GM20000 (cell line): ENCODE measurements around the gene BMP8B.
"Not testable (repeated sequence)": the region's sequence is repeated elsewhere in the genome, so short reads cannot be mapped to it uniquely, and the experiment has no call there.

Source experiments
- DNase-seq: peaks from one replicate; pipeline ENCODE4 v3.0.0; 2012; ENCODE audit warnings: low spot score
- TF ChIP-seq, protein P1 (sequence below): IDR thresholded peaks from 2 replicates; pipeline ENCODE4 v1.5.1; 2012; ENCODE audit warnings: mild to moderate bottlenecking, control low read depth; ENCODE audit errors: extremely low read depth, missing control alignments

Gene BMP8B

DNA sequence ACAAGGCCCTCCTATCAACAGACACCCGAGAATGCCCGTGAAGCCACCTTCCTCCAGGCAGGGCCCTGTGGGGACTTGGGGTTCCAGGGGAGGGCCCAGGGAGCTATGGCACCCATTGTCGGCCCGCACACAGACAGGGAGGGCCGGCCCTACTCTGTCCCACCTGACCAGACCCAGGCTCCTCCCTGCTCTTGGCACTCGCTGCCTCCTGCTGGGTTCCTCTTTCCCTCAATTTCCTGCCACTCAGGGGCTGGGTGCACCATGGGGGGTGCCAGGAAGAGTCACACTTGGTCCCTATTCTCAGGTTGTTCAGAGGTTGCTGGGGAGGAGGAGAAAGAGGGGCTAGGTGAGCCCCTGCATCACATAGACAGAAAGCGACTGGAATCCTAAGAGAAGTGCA, 9.5 kb downstream of the BMP8B start:
- TF ChIP-seq, protein P1, sequence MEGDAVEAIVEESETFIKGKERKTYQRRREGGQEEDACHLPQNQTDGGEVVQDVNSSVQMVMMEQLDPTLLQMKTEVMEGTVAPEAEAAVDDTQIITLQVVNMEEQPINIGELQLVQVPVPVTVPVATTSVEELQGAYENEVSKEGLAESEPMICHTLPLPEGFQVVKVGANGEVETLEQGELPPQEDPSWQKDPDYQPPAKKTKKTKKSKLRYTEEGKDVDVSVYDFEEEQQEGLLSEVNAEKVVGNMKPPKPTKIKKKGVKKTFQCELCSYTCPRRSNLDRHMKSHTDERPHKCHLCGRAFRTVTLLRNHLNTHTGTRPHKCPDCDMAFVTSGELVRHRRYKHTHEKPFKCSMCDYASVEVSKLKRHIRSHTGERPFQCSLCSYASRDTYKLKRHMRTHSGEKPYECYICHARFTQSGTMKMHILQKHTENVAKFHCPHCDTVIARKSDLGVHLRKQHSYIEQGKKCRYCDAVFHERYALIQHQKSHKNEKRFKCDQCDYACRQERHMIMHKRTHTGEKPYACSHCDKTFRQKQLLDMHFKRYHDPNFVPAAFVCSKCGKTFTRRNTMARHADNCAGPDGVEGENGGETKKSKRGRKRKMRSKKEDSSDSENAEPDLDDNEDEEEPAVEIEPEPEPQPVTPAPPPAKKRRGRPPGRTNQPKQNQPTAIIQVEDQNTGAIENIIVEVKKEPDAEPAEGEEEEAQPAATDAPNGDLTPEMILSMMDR, result no peak
- no peak for DNase-seq

DNA sequence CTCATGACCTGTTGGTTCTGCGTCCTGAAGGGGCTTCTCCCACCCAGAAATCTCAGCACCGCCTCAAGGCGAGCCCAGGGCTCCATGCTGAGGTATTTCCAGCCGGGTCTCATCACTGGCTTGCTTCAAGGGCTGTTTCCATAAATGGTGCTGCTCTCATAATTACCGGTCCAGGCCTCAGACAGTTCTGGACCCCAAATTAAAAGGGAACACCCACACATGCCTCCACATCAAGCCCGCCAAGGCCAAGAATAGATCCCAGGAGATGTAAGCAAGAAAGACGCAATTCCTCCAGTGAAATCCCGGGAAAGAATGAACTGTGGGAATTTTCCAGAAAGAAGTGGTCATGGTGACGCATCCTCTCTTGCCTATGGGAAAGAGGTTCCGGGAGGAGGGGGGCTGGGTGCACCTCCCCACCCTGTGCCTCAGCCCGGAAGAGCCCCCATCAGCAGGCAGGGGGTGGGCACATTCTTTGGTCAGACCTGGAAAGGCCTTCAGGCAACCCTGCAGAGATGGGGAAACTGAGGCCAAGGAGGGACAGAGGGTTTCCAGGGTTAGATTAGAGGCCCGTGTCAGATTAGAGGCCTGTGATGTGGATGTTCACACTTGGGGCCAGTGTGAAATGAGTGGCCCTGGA, 10.1 kb downstream of the BMP8B start:
- not testable (repeated sequence) for DNase-seq

DNA sequence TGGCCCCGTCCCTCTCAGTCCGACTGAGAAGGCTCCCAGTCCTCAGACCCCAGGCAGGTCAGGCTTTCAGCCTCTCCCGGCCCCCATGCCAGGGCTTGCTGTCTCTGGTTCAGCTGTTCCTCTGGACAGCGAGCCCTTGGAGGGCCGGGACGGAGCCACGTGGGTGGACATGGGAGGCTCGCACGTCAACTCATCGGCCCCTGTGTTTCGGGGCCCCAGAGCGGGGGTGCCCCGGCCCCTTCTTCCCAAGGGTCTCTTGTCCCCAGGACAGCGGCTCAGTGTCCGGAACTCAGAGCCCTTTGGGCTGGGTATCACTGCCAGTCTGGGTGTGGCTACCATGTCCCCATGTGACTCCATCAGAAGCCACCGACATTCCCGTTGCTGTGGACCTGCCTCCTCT, 10.8 kb downstream of the BMP8B start:
- DNase-seq, result not testable (repeated sequence)

DNA sequence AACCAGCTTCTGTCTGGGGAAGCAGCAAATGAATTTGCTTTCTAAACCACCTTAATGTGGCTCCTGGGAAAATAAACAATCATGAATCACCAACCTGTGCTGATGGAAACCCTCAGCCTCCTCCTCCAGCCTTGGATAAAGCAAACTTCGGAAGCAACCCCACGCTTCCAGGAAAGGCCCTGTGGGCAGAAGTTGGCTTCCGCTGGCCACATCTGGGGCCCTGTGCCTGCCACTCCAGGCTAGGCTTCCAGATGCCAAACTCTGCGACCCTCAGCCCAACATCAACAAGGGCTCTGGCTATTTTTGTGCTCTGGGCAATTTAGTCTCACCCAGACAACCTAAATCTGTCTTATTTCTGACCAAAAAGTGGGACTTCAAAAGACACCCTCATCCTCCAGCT, 11.4 kb downstream of the BMP8B start:
- TF ChIP-seq, protein P1, result no peak
- DNase-seq, result no peak

DNA sequence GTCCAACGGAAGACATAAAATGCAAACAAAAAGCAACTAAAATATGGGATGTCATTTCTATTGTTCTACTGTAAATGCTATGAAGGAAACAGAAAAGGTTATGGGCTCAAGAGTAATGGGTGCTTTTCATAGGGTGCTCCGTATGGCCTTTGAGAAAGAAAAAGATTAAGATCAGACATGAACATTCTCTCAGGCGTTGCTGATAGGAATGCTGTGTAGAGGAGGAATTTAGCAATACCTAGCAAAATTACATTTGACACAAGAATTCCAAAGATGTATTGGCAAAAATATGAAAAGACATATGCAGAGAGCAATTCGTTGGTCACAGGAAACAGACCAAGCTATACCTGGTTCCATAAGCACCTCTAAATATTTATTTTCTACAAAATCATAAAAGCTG, 11.8 kb downstream of the BMP8B start:
- no peak for DNase-seq
- TF ChIP-seq, protein P1, result no peak

DNA sequence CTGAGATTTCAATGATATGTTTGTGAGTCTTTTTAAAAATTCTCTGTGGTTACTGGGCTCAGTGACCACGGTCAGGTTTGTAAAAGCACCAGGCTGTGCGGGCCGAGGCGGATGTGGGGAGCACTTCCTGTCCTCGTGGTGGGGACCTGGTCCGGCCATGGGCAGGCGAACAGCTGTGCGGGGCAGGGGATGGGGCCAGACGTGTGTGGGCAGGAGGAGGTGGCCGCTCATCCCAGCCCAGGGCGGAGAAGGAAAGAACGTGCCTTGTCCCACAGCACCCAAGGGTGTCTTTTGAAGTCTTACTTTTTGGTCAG, 12.3 kb downstream of the BMP8B start:
- peak; percentile 68 for DNase-seq
- TF ChIP-seq, protein P1, result no peak

DNA sequence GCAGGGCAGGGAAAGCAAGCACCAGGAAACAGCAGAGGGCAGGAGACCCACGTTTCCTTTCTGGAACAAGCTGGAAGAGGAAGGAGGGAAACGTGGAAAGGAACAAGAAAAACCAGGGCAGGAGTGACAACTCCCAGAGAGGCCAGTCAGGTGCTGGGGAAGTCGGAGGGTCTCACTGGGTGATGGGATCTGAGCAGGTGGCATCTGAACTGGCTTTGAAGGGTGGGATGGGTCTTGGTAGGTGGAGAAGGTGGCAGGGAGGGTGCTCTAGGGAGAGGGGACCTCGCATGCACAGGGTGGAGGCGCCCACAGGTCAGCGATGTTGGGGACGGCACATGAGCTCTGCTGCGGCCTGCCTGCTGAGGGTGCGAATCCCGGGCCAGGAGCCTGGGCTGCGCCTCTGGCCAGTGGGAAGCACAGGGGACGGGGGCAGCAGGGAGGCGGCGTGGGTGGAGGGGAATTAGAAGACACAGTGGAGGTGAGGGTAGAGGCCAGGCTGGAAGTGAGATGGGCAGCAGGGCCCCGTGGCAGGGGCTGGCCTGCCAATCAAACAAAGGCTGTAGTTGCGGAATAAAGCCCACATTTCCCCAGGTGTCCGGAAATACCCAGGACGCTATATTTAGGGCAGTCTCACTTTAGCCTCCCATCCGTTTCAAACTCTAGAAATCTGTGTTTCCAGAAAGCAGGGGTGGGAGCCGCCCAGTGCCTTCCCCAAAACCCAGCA, 12.8 kb downstream of the BMP8B start:
- not testable (repeated sequence) for DNase-seq

DNA sequence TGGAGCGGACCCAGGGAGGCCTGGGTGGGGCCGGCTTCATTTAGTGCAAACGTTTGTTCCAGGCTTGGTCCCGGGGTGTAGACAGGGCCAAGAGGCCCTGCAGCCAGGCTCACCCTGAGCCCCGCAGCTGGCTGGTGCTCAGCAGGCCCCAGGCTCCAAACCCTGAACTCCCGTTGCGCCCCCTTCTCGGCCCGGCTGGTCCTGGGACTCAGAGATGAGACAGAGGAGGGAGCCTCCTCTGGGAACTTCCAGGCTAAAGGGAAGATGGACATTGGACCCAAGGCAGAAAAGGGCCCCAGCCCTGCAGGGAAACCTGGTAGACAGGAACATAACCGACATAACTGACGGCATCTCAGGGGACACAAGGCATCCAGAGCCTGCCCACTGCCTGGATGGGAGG, 13.5 kb downstream of the BMP8B start:
- not testable (repeated sequence) for DNase-seq

DNA sequence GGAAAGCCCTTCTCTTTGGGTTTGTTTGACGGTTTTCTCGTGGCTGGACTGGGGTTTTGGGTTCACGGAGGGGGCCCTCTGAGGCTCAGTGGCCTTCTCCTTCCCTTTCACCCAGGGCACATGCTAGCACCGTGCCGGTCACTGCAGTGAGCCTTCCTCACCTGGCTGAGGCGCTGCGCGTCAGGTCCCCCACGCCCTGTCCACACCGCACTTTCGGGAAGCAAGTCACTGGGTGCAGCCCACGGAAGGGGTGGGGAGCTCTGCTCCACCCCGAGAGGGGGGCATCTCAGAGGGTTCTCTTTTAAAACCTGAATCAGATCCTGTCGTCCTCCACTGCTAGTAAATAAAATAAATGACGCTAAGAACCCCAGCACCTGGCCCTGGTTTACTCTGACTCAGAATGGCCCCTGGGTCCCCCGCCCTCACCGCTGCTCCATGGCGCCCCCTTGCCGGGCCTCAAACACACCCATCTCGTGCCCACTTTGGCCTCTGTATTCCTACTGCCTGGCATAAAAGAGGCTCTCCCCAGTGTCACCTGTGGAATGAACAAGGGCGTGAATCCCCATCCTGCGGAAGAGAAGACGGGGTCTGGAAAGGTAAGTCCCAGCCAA, 15.2 kb downstream of the BMP8B start:
- not testable (repeated sequence) for DNase-seq

DNA sequence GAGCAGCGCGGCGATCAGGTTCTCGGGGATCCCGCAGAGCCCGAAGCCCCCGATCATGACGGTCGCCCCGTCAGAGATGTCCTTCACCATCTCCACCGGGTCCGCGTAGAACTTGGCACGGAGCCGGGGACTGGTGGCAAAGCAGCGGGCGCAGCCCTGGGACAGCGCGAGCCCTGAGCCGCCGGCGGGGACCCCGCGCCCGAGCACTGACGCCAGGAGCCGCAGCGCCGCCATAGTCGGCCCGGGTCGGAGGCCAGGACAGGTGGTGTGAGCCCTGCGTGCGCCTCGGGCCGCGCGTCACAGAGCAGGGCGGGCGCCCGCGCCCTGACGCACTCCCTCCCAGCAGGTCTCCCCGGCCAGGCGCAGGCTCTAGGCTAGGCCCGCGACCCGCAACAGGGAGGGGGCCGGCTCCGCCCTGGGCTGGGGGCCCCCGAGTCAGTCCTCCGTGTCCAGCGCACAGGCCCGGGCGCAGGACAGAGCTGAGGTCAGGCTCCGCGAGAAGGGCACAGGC, 17.6 kb downstream of the BMP8B start, which contains the start of gene OXCT2:
TSS of gene OXCT2 (minus strand) at position 327 of the 511 bp plus-strand sequence. CDS start at position 234, 93 bp downstream.
- DNase-seq, result not testable (repeated sequence)

DNA sequence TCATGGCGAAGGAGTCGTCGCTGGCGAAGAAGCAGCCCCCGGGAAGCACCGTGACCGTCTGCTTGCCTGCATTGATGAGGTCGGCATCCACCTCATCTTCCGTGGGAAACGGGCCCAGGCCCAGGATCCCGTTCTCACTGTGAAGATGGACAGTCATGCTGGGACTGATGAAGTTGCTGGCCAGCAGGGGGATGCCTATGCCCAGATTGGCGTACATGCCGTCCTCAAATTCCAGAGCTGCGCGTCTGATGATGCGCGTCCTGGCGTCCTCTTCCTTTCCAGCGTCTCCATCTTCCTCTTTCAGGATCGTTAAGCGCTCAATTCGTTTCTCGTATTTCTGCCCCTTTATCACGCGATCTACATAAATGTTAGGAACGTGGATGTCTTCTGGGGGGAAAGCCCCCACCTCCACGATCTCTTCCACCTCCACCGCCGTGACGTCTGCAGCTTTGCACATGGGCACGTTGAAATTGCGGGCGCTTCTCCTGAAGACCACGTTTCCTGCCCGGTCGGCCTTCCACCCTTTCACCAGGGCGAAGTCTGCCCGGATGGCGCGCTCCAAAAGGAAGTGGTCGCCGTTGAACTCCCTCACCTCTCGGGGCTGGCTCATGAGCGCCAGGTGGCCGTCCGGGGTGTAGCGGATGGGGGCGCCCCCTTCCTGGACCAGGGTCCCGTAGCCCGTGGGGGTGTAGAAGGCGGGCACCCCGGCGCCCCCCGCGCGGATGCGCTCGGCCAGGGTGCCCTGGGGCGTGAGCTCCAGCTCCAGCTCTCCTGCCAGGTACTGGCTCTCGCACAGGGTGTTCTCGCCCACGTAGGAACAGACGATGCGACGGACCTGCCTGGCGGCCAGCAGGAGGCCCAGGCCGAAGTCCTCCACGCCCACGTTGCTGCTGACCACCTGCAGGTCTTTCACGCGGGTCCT, 18.3 kb downstream of the BMP8B start:
- peak; percentile 58 for DNase-seq

DNA sequence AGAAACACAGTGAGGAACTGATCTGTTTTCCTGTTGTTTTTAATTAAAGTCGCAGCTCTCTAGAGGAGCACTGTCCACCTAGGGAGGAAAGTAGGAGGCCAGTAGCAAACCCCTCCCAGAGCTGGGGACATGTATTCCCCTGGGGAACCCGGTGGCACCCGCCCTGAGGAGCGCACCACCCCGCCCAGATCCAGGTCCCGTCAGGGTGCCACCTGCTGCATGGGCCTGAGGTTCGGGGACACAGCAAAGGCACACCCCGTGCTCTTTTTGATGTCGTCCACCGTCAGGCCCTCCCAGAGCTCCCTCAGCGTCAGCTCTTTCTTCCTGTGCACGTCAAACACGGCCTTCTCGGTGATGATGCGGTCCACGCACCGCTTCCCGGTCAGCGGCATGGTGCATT, 19.2 kb downstream of the BMP8B start:
- DNase-seq, result not testable (repeated sequence)

DNA sequence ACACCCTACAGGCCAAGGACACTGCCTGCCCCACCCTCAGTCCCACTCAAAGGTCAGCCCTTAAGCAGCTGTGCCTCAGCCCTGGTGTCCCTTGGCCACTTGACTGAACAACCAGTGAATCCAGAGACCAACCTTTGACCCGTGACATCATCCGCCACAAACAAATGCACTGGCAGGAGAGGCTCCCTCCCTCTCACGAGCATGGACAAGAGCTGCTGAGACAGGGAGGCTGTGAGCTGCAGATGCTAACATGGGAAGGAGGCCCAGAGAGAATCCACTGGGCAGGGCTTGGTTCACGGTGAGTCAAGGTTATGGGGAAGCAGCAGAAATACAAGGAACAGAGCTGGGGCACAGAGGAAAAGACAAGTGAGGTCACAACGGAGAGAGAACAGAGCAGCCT, 22.2 kb downstream of the BMP8B start:
- not testable (repeated sequence) for DNase-seq

DNA sequence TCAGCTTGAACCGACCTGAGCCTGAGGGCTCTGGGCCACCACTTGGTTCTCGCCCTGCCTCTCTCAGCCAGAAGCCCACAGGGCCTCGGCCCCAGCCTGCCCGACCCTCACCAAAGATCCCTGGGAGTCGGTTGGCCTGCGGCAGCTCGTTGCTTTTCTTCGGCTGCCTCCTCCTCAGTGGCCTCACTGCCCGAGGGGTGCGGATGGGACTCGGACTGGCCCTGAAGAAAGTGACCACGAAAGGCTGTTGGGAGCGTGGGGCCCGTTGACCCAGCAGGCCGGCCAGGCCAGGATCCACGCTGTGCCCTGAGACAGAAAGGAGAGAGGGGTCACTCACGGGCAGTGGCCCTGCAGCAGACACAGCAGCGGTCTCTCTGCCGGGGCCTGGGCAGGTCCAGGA, 24.2 kb downstream of the BMP8B start:
- not testable (repeated sequence) for DNase-seq

DNA sequence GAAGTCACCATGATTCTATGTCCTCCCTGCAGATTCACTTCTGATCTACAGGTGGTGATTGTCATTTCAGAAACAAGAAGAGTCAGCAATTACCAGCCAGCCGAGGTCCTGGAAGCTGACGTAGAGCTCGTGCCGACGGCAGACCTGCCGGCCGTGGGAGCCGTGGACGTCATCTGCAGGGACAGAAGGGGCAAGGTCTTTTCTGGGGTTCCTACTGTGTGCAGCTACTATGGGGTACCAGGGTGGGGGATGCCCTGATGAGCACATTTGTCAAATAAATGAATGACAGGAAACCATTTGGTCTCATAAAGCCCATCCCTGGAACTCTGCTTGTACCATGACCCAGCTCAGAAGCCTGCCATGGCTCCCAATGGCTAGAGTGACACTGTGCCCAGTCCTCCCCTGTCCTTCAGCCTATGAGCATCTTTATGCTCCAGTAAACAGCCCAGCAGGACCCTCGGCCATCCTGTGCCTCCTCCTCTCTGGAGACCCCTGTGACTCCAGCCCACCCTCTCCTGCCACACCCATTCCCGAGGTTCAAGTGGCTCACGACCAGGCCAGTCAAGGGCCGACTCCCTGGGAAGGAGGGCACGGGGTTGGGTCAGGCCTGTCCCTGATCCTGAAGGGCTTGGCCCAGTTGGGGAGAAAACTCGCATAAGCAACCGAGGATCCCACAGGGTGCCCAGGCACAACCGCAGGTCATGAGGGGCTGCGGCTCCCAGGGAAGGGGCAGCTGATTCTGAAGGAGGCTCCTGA, 24.9 kb downstream of the BMP8B start:
- DNase-seq, result not testable (repeated sequence)
